ENCODE measurements around the gene NPHP4.

The NPHP4 gene

GRCh38 chr1:5827516-5827915, 164.7 kb downstream of the NPHP4 start:
- no peak overlapping the region for H3K4me2 ChIP-seq (ENCODE audit: low read depth, low read length)
- H3K27ac ChIP-seq (ENCODE audit: low read length), result no peak overlapping the region

DNA sequence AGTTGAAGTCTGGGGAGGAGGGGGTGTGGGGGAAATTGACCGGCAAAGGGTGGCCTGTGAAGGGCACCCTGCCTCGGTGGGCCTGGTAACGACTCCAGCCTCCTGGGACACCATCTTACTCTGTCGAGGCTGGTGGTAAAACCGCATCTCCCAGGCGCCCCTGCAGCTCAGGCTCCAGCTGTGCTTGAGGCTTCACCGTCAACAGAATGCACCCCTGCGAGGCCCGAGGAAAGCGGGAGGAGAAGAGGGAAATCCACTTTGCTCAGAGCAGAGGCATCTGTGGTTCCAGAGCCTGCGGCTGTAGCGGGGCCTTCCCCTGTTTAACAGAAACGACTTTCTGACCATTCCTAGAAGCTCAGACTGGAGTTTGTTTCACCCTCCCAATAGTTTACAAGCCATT, 165.6 kb downstream of the NPHP4 start:
- H4K20me1 ChIP-seq (ENCODE audit: insufficient read depth, low read length), result no peaks in the 10 kb centered on the region
- H3K9me3 ChIP-seq (replicated peaks; ENCODE audit: insufficient read depth, low read length), result no peaks in the 10 kb centered on the region
- no peaks in the 10 kb centered on the region for H3F3A ChIP-seq (ENCODE audit: insufficient read depth, low read length)
- no peak for DNase-seq
- no peaks in the 10 kb centered on the region for H3K79me2 ChIP-seq (ENCODE audit: low read length)
- H3K4me1 ChIP-seq (ENCODE audit: low read length), result no peaks in the 10 kb centered on the region
- no peaks in the 10 kb centered on the region for H3K9me2 ChIP-seq (replicated peaks; ENCODE audit: insufficient read depth, low read length)
- H3K36me3 ChIP-seq (replicated peaks; ENCODE audit: insufficient read depth, low read length), result no peaks in the 10 kb centered on the region
- H3K4me2 ChIP-seq (ENCODE audit: low read depth, low read length), result no peak overlapping the region
- no peak for TF ChIP-seq EZH2phosphoT487 (IDR thresholded peaks at IDR 0.05; ENCODE audit: low read length)
- no peak for TF ChIP-seq EZH2 (optimal IDR thresholded peaks at IDR 0.05; ENCODE audit: low read depth, low read length)
- TF ChIP-seq, protein P1, sequence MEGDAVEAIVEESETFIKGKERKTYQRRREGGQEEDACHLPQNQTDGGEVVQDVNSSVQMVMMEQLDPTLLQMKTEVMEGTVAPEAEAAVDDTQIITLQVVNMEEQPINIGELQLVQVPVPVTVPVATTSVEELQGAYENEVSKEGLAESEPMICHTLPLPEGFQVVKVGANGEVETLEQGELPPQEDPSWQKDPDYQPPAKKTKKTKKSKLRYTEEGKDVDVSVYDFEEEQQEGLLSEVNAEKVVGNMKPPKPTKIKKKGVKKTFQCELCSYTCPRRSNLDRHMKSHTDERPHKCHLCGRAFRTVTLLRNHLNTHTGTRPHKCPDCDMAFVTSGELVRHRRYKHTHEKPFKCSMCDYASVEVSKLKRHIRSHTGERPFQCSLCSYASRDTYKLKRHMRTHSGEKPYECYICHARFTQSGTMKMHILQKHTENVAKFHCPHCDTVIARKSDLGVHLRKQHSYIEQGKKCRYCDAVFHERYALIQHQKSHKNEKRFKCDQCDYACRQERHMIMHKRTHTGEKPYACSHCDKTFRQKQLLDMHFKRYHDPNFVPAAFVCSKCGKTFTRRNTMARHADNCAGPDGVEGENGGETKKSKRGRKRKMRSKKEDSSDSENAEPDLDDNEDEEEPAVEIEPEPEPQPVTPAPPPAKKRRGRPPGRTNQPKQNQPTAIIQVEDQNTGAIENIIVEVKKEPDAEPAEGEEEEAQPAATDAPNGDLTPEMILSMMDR (IDR thresholded peaks at IDR 0.05; ENCODE audit: low read length), result no peak
- H3K9ac ChIP-seq (ENCODE audit: low read length), result no peak overlapping the region
- H3K27me3 ChIP-seq (replicated peaks; ENCODE audit: insufficient read depth, low read length), result peaks cover 59% of the 10 kb centered on the region
- no peak overlapping the region for H3K27ac ChIP-seq (ENCODE audit: low read length)
- H3K4me3 ChIP-seq (ENCODE audit: low read length), result no peak overlapping the region
- H2AFZ ChIP-seq (ENCODE audit: low read length), result no peak overlapping the region

More at GRCh38 chr1:5827516-5827915, 164.7 kb downstream of the NPHP4 start:
- Histone ChIP-seq H3K4me3 (ENCODE audit: low read length) (no peak overlapping the region), H4K20me1 (ENCODE audit: insufficient read depth, low read length) (no peaks in the 10 kb centered on the region), H3K4me1 (ENCODE audit: low read length) (no peaks in the 10 kb centered on the region), H3K9me2 (replicated peaks; ENCODE audit: insufficient read depth, low read length) (no peaks in the 10 kb centered on the region), H3K79me2 (ENCODE audit: low read length) (no peaks in the 10 kb centered on the region), H3K27me3 (replicated peaks; ENCODE audit: insufficient read depth, low read length) (peaks cover 53% of the 10 kb centered on the region), H3K9me3 (replicated peaks; ENCODE audit: insufficient read depth, low read length) (no peaks in the 10 kb centered on the region), H3K9ac (ENCODE audit: low read length) (no peak overlapping the region), H2AFZ (ENCODE audit: low read length) (no peak overlapping the region), H3F3A (ENCODE audit: insufficient read depth, low read length) (no peaks in the 10 kb centered on the region), H3K36me3 (replicated peaks; ENCODE audit: insufficient read depth, low read length) (no peaks in the 10 kb centered on the region)
- no peak for TF ChIP-seq EZH2 (optimal IDR thresholded peaks at IDR 0.05; ENCODE audit: low read depth, low read length)
- TF ChIP-seq EZH2phosphoT487 (IDR thresholded peaks at IDR 0.05; ENCODE audit: low read length), result no peak
- TF ChIP-seq, protein P1 (IDR thresholded peaks at IDR 0.05; ENCODE audit: low read length), result no peak
- no peak for DNase-seq

DNA sequence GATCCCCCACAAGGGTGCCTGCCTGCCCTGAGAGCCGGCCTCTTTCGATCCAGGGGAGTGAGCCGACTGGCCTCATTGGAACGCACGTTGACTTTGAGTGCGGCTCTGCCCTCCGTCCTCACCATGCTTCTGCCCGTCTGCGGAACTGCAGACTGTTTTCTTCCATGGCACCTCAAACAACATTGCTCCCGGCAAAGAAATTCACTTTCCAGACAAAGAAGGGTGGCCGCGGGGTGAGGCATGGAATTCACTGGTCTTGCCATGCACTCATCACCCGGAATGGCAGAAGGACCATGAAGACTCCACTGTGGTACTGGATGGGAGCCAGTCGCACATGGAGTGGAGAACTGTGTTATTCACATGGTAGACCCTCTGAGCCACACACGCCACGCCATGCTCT, 169.5 kb downstream of the NPHP4 start:
- H3K27me3 ChIP-seq (replicated peaks; ENCODE audit: insufficient read depth, low read length), result peaks cover 77% of the 10 kb centered on the region
- no peak overlapping the region for H3K27ac ChIP-seq (ENCODE audit: low read length)
- TF ChIP-seq EZH2 (optimal IDR thresholded peaks at IDR 0.05; ENCODE audit: low read depth, low read length) (no peak), EZH2phosphoT487 (IDR thresholded peaks at IDR 0.05; ENCODE audit: low read length) (no peak)
- TF ChIP-seq, protein P1 (IDR thresholded peaks at IDR 0.05; ENCODE audit: low read length), result no peak
- H3K79me2 ChIP-seq (ENCODE audit: low read length), result no peaks in the 10 kb centered on the region
- H3K36me3 ChIP-seq (replicated peaks; ENCODE audit: insufficient read depth, low read length), result no peaks in the 10 kb centered on the region
- no peaks in the 10 kb centered on the region for H3K9me2 ChIP-seq (replicated peaks; ENCODE audit: insufficient read depth, low read length)
- no peaks in the 10 kb centered on the region for H4K20me1 ChIP-seq (ENCODE audit: insufficient read depth, low read length)
- no peak overlapping the region for H2AFZ ChIP-seq (ENCODE audit: low read length)
- no peaks in the 10 kb centered on the region for H3K4me1 ChIP-seq (ENCODE audit: low read length)
- H3K4me2 ChIP-seq (ENCODE audit: low read depth, low read length), result no peak overlapping the region
- no peak overlapping the region for H3K4me3 ChIP-seq (ENCODE audit: low read length)
- H3K9me3 ChIP-seq (replicated peaks; ENCODE audit: insufficient read depth, low read length), result no peaks in the 10 kb centered on the region
- H3F3A ChIP-seq (ENCODE audit: insufficient read depth, low read length), result no peaks in the 10 kb centered on the region
- H3K9ac ChIP-seq (ENCODE audit: low read length), result no peak overlapping the region
- no peak for DNase-seq

Measured in MM.1S (cell line).